SU-DHL-6 (cell line): Measurements from ENCODE around the gene CACTIN.

Source experiments
- H2AFZ ChIP-seq: fragments of 200-600 bp; sonication (generic); 2 replicates; pipeline ENCODE4 v1.6.1; 2014; ENCODE audit warnings: low read depth, mild to moderate bottlenecking, moderate library complexity, mixed read lengths, antibody characterized with exemption, low read length; ENCODE audit not compliant: severe bottlenecking
- H3F3A ChIP-seq: fragments of 200-600 bp; shearing (Covaris generic); 2 replicates; pipeline ENCODE4 v1.6.0; 2016; ENCODE audit warnings: antibody characterized with exemption, mild to moderate bottlenecking; ENCODE audit not compliant: insufficient read depth
- H3K27ac ChIP-seq: fragments of 200-600 bp; sonication (generic); 2 replicates; pipeline ENCODE4 v1.5.1; 2016; ENCODE audit warnings: low read depth, mild to moderate bottlenecking, low read length, moderate library complexity, mixed read lengths
- H3K27me3 ChIP-seq: fragments of 200-600 bp; sonication (generic), shearing (Covaris generic); 2 replicates; pipeline ENCODE4 v1.6.0; 2014; ENCODE audit warnings: mild to moderate bottlenecking, low read length
- H3K36me3 ChIP-seq: fragments of 200-600 bp; sonication (generic); 2 replicates; pipeline ENCODE4 v1.6.1; 2014; ENCODE audit warnings: mild to moderate bottlenecking, low read length, mixed read lengths
- H3K4me2 ChIP-seq: fragments of 300-600, 200-600 bp; shearing (Covaris generic), sonication (generic); 2 replicates; pipeline ENCODE4 v1.6.0; 2014; ENCODE audit warnings: low read length, low read depth, mild to moderate bottlenecking; ENCODE audit not compliant: poor library complexity, severe bottlenecking
- H3K4me3 ChIP-seq: fragments of 200-600 bp; sonication (generic); 2 replicates; pipeline ENCODE4 v1.5.1; 2014; ENCODE audit warnings: antibody characterized with exemption, low read length, mild to moderate bottlenecking, mixed read lengths; ENCODE audit not compliant: insufficient read depth, poor library complexity, severe bottlenecking
- H3K79me2 ChIP-seq: fragments of 200-600 bp; sonication (generic); 2 replicates; pipeline ENCODE4 v1.6.1; 2014; ENCODE audit warnings: mild to moderate bottlenecking, low read length, moderate library complexity; ENCODE audit not compliant: insufficient read depth
- H3K9ac ChIP-seq: fragments of 200-600 bp; sonication (generic); 2 replicates; pipeline ENCODE4 v1.7.0; 2014; ENCODE audit warnings: mild to moderate bottlenecking, low read length
- H3K9me2 ChIP-seq: fragments of 200-600 bp; sonication (generic); replicated peaks from 2 replicates; pipeline ENCODE4 v1.6.1; 2014; ENCODE audit warnings: low read length; ENCODE audit not compliant: insufficient read depth
- H3K9me3 ChIP-seq: fragments of 200-600 bp; sonication (generic); 2 replicates; pipeline ENCODE4 v1.6.1; 2014; ENCODE audit warnings: low read length, mixed read lengths; ENCODE audit not compliant: insufficient read depth
- H4K20me1 ChIP-seq: fragments of 200-600 bp; sonication (generic); 2 replicates; pipeline ENCODE4 v1.6.1; 2014; ENCODE audit warnings: low read depth, mild to moderate bottlenecking, antibody characterized with exemption, low read length, moderate library complexity, mixed read lengths
- EZH2phosphoT487 ChIP-seq: fragments of 200-600 bp; sonication (generic), shearing (Covaris generic); conservative IDR thresholded peaks from 2 replicates; pipeline ENCODE4 v1.6.1; 2018; ENCODE audit warnings: mild to moderate bottlenecking, antibody characterized with exemption, low read length, moderate library complexity, mixed read lengths
- TF ChIP-seq, protein P1 (sequence below): fragments of 200-600 bp; sonication (generic); IDR thresholded peaks from one replicate; pipeline ENCODE4 v1.5.1; 2017; ENCODE audit warnings: antibody characterized with exemption, mild to moderate bottlenecking, low read length, moderate library complexity; ENCODE audit not compliant: insufficient read depth, poor library complexity, severe bottlenecking

The CACTIN gene

DNA sequence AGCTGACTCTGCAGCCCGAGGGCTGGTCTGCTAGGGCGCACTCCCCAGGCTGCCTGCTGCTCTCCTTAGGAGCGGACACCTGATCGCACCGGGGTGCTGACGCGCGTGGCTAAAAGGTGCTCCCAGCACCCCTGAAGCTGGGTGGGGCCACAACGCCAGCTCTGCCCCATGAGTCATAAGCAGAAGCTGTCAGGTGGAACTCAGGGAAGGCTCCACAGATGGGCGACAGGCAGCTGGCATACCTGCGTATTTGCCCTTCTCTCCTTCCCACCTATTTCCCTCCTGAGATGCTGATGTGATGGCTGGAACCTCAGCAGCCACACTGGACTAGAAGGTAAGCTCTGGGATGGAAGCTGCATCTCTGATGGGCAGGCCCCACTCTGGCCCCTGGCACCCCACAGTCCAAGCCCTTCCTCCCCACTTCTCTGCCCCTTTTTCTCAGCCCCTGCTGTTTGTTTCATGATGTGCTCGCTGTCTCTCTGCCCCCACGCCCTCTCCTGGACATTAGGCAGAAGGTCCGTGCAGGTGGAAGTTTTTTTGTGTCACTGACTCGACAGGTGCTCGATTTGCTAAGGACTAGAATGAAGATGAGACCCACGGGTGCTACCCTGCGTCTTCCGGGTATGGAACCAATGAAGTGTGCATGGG is 30.3 kb upstream of the CACTIN start:
- TF ChIP-seq, protein P1, sequence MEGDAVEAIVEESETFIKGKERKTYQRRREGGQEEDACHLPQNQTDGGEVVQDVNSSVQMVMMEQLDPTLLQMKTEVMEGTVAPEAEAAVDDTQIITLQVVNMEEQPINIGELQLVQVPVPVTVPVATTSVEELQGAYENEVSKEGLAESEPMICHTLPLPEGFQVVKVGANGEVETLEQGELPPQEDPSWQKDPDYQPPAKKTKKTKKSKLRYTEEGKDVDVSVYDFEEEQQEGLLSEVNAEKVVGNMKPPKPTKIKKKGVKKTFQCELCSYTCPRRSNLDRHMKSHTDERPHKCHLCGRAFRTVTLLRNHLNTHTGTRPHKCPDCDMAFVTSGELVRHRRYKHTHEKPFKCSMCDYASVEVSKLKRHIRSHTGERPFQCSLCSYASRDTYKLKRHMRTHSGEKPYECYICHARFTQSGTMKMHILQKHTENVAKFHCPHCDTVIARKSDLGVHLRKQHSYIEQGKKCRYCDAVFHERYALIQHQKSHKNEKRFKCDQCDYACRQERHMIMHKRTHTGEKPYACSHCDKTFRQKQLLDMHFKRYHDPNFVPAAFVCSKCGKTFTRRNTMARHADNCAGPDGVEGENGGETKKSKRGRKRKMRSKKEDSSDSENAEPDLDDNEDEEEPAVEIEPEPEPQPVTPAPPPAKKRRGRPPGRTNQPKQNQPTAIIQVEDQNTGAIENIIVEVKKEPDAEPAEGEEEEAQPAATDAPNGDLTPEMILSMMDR = no peak
- TF ChIP-seq EZH2phosphoT487 = no peak
- H4K20me1 ChIP-seq = no peaks in the 10 kb centered on the region
- no peak overlapping the region for H3K4me3 ChIP-seq
- no peaks in the 10 kb centered on the region for H3K9me3 ChIP-seq
- no peak overlapping the region for H2AFZ ChIP-seq
- no peaks in the 10 kb centered on the region for H3K36me3 ChIP-seq
- H3K79me2 ChIP-seq = no peaks in the 10 kb centered on the region
- H3K4me2 ChIP-seq = no peak overlapping the region
- H3K9me2 ChIP-seq = no peaks in the 10 kb centered on the region
- H3F3A ChIP-seq = no peaks in the 10 kb centered on the region
- no peak overlapping the region for H3K9ac ChIP-seq
- H3K27me3 ChIP-seq = no peaks in the 10 kb centered on the region
- no peak overlapping the region for H3K27ac ChIP-seq

DNA sequence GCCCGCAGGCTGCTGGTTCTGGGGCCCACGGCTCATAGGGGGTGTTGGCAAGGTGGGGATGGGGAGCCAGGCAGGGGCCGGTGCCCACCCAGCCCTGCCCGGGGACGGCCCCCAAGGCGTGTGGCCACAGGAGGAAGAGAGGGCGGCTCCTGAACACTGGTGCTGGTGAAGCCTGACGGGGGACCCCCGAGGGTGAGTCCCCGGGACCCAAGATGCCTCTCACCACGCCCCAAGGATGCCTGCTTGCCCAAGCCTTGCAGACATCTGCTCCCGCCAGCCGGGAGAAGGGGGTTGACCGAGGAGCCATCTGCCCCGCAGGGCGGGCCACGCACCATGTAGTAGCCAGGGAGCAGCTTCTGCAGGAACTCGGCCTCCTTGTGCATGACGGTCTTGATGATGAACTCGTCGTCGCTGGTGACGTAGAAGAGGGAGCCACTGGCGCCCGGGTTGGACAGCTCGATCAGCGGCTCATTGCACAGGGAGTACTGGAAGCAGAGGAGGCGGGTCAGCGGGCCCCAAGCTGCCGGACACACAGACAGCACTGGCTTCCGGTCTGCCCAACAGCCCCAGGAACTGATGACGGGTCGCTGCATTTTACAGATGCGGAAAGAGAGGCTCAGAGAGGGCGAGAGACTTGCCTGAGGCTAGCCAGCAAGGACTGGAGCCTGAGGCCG is 29.6 kb upstream of the CACTIN start:
- Histone ChIP-seq H3K9me3 (no peaks in the 10 kb centered on the region), H3K27ac (no peak overlapping the region), H2AFZ (no peak overlapping the region), H4K20me1 (no peaks in the 10 kb centered on the region), H3K36me3 (no peaks in the 10 kb centered on the region), H3K9me2 (no peaks in the 10 kb centered on the region), H3K9ac (no peak overlapping the region), H3K4me2 (no peak overlapping the region), H3K79me2 (no peaks in the 10 kb centered on the region), H3K4me3 (no peak overlapping the region), H3F3A (no peaks in the 10 kb centered on the region), H3K27me3 (no peaks in the 10 kb centered on the region)
- no peak for TF ChIP-seq EZH2phosphoT487
- TF ChIP-seq, protein P1 = no peak

DNA sequence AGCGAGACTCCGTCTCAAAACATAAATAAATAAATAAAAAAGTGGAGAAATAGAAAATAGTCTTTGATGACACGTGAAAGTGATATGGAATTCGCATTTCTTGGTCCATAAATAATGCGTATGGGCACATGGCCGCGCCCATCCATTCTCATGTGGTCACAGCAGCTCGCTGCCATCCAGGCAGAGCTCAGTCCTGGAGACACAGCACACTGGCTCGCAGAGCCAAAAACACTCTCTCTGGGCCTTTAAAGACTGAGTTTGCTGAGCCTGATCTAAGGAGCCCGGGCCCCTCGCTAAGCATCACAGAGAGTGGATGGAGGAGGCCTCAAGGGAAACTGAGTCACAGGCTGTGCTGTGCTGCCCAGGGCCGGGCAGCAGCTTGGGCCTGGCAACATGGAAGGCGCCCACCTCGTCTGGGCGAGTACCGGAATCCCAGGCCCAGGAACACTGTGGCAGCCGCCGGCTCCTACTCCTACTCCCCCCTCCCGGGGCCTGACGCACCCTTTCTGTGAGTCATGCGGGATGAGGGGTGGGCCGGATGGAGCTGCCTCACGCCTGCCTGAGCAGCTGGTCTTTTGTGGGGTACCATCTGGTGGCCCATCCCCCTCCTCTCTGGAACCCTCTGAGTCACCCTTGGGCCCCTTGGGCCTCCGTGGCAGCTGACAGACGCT is 28.9 kb upstream of the CACTIN start:
- H2AFZ ChIP-seq = no peak overlapping the region
- H3K9ac ChIP-seq = no peak overlapping the region
- H3K4me3 ChIP-seq = no peak overlapping the region
- H3K9me3 ChIP-seq = no peaks in the 10 kb centered on the region
- TF ChIP-seq, protein P1 = no peak
- TF ChIP-seq EZH2phosphoT487 = no peak
- no peaks in the 10 kb centered on the region for H4K20me1 ChIP-seq
- no peak overlapping the region for H3K4me2 ChIP-seq
- H3K27ac ChIP-seq = no peak overlapping the region
- no peaks in the 10 kb centered on the region for H3K27me3 ChIP-seq
- no peaks in the 10 kb centered on the region for H3K9me2 ChIP-seq
- H3K79me2 ChIP-seq = no peaks in the 10 kb centered on the region
- no peaks in the 10 kb centered on the region for H3F3A ChIP-seq
- H3K36me3 ChIP-seq = no peaks in the 10 kb centered on the region
